ENCODE data around the gene DAAM1.

The DAAM1 gene

GRCh38 chr14:59183150-59183549 lies 5.3 kb upstream of the DAAM1 start:
- TF ChIP-seq CTCF (IDR thresholded peaks at IDR 0.05; ENCODE audit: insufficient read depth, low read length, missing control alignments), result no peak
- CTCF ChIA-PET, result no interaction called here

GRCh38 chr14:59184396-59184795 lies 4.1 kb upstream of the DAAM1 start:
- no peak for TF ChIP-seq CTCF (IDR thresholded peaks at IDR 0.05; ENCODE audit: insufficient read depth, low read length, missing control alignments)
- POLR2A ChIA-PET, result interaction anchor here (1.1 kb wide), 1 partner anchor 122 kb away, joined by 3 read pairs; no protein-coding TSS in a partner anchor
- CTCF ChIA-PET, result interaction anchor here (0.7 to 0.8 kb wide), 2 partner anchors 254 to 259 kb away, joined by 3 read pairs; no protein-coding TSS in a partner anchor
- no peak for DNase-seq (ENCODE audit: low read depth, low spot score)
- no peak overlapping the region for H3K4me3 ChIP-seq (ENCODE audit: low read depth, low read length)

More at GRCh38 chr14:59183150-59183549, 5.3 kb upstream of the DAAM1 start:
- POLR2A ChIA-PET, result no interaction called here
- no peak for DNase-seq (ENCODE audit: low read depth, low spot score)
- no peak overlapping the region for H3K4me3 ChIP-seq (ENCODE audit: low read depth, low read length)

GRCh38 chr14:59185676-59186075 lies 2.8 kb upstream of the DAAM1 start:
- no peak for TF ChIP-seq CTCF (IDR thresholded peaks at IDR 0.05; ENCODE audit: insufficient read depth, low read length, missing control alignments)
- ChIA-PET CTCF (interaction anchor here (1.9 kb wide), 1 partner anchor 12 kb away, joined by 4 read pairs; no protein-coding TSS in a partner anchor), POLR2A (no interaction called here)
- H3K4me3 ChIP-seq (ENCODE audit: low read depth, low read length), result no peak overlapping the region
- DNase-seq (ENCODE audit: low read depth, low spot score), result no peak

GRCh38 chr14:59186306-59186705 lies 2.2 kb upstream of the DAAM1 start:
- no peak for TF ChIP-seq CTCF (IDR thresholded peaks at IDR 0.05; ENCODE audit: insufficient read depth, low read length, missing control alignments)
- H3K4me3 ChIP-seq (ENCODE audit: low read depth, low read length), result no peak overlapping the region
- DNase-seq (ENCODE audit: low read depth, low spot score), result no peak
- ChIA-PET POLR2A (no interaction called here), CTCF (interaction anchor here (1.0 to 1.9 kb wide), 2 partner anchors 12 to 61 kb away, joined by 3 to 4 read pairs; no protein-coding TSS in a partner anchor)

- TF ChIP-seq CTCF (IDR thresholded peaks at IDR 0.05; ENCODE audit: insufficient read depth, low read length, missing control alignments), result no peak
- no peak for DNase-seq (ENCODE audit: low read depth, low spot score)
- H3K4me3 ChIP-seq (ENCODE audit: low read depth, low read length), result no peak overlapping the region
- ChIA-PET CTCF (interaction anchor here (1.0 to 1.9 kb wide), 4 partner anchors 13 to 62 kb away, joined by 3 to 4 read pairs (median 4); no protein-coding TSS in a partner anchor), POLR2A (no interaction called here)
Observed at GRCh38 chr14:59187118-59187517, 1.3 kb upstream of the DAAM1 start.

- POLR2A ChIA-PET, result no interaction called here
- CTCF ChIA-PET, result interaction anchor here (1.0 to 2.8 kb wide), 5 partner anchors 14 to 255 kb away, joined by 3 to 11 read pairs (median 5); no protein-coding TSS in a partner anchor
- no peak for DNase-seq (ENCODE audit: low read depth, low spot score)
- TF ChIP-seq CTCF (IDR thresholded peaks at IDR 0.05; ENCODE audit: insufficient read depth, low read length, missing control alignments), result no peak
- H3K4me3 ChIP-seq (ENCODE audit: low read depth, low read length), result peak overlapping the region; percentile 81
Observed at GRCh38 chr14:59187802-59188460, 536 bp upstream of the DAAM1 start.
